Keratinocyte (primary cell): ENCODE data around the gene FASN. TPM values are rescaled to one million over a fixed set of nuclear protein-coding genes. Genes with fewer than 3 reads are reported as not detected.

ENCODE experiments used
- DNase-seq: peaks from one replicate; pipeline ENCODE4 v3.0.0-alpha.2; 2011; ENCODE audit warnings: low read depth, missing footprints, low spot score
- FAIRE-seq: peaks from 2 replicates; lab custom pipeline; 2011; peaks lifted over from hg19 to GRCh38; lab: Jason Lieb, UNC
- H2AFZ ChIP-seq: 2 replicates; pipeline ENCODE4 v1.6.0; 2012; ENCODE audit warnings: low read length, control low read depth, inconsistent platforms; ENCODE audit not compliant: control insufficient read depth
- H3K27ac ChIP-seq: 2 replicates; pipeline ENCODE4 v1.5.1; 2011; ENCODE audit warnings: low read length; ENCODE audit not compliant: control insufficient read depth, insufficient read depth
- H3K27me3 ChIP-seq: 3 replicates; pipeline ENCODE4 v1.6.0; 2011; ENCODE audit warnings: low read length; ENCODE audit not compliant: control insufficient read depth, insufficient read depth; ENCODE audit errors: extremely low read depth
- H3K36me3 ChIP-seq, 2 experiments: 2 replicates in 1 of 2; 3 replicates in 1 of 2; pipeline ENCODE4 v1.5.1; 2011; ENCODE audit warnings: low read length in 2 of 2, mild to moderate bottlenecking in 1 of 2; ENCODE audit not compliant: control insufficient read depth in 2 of 2, insufficient read depth in 2 of 2; ENCODE audit errors: extremely low read depth in 1 of 2
- H3K4me1 ChIP-seq: 3 replicates; pipeline ENCODE4 v1.5.1; 2011; ENCODE audit warnings: low read length; ENCODE audit not compliant: control insufficient read depth, insufficient read depth; ENCODE audit errors: extremely low read depth
- H3K4me2 ChIP-seq: 3 replicates; pipeline ENCODE4 v1.6.0; 2011; ENCODE audit warnings: low read depth, low read length; ENCODE audit not compliant: control insufficient read depth, insufficient read depth; ENCODE audit errors: extremely low read depth
- H3K4me3 ChIP-seq, 3 experiments: fragments of 200-600 bp in 1 of 3; sonication (generic) in 1 of 3; 2 replicates in 2 of 3; 3 replicates in 1 of 3; pipeline ENCODE4 v1.5.1; 2011 to 2016; ENCODE audit warnings: low read length in 3 of 3, mild to moderate bottlenecking in 3 of 3, control low read depth in 2 of 3, inconsistent platforms in 1 of 3, low read depth in 1 of 3, mixed read lengths in 1 of 3, mixed run types in 1 of 3, moderate library complexity in 1 of 3; ENCODE audit not compliant: control insufficient read depth in 2 of 3, insufficient read depth in 2 of 3; ENCODE audit errors: extremely low read depth in 1 of 3
- H3K79me2 ChIP-seq: 2 replicates; pipeline ENCODE4 v1.6.0; 2012; ENCODE audit warnings: low read length; ENCODE audit not compliant: control insufficient read depth, insufficient read depth
- H3K9ac ChIP-seq: 3 replicates; pipeline ENCODE4 v1.6.0; 2011; ENCODE audit warnings: low read length; ENCODE audit not compliant: control insufficient read depth, insufficient read depth; ENCODE audit errors: extremely low read depth
- H3K9me1 ChIP-seq: 3 replicates; pipeline ENCODE4 v1.6.0; 2011; ENCODE audit warnings: low read length; ENCODE audit not compliant: control insufficient read depth, insufficient read depth; ENCODE audit errors: extremely low read depth
- H3K9me3 ChIP-seq: 2 replicates; pipeline ENCODE4 v1.5.1; 2012; ENCODE audit warnings: low read depth, low read length; ENCODE audit not compliant: control insufficient read depth
- H4K20me1 ChIP-seq: 3 replicates; pipeline ENCODE4 v1.6.0; 2011; ENCODE audit warnings: low read length; ENCODE audit not compliant: control insufficient read depth, insufficient read depth; ENCODE audit errors: extremely low read depth
- CTCF ChIP-seq, 3 experiments: IDR thresholded peaks in 1 of 3; conservative IDR thresholded peaks in 1 of 3; optimal IDR thresholded peaks in 1 of 3; 2 replicates in 2 of 3; 3 replicates in 1 of 3; pipeline versions ENCODE3 to v1.5.1; 2011; ENCODE audit warnings: low read length in 3 of 3, mild to moderate bottlenecking in 3 of 3, moderate library complexity in 2 of 3, control low read depth in 1 of 3, inconsistent platforms in 1 of 3; ENCODE audit not compliant: insufficient read depth in 2 of 3; ENCODE audit errors: extremely low read depth in 1 of 3
- EZH2 ChIP-seq: IDR thresholded peaks from one replicate; pipeline ENCODE4 v1.6.1; 2012; ENCODE audit warnings: inconsistent platforms, mild to moderate bottlenecking, low read length, moderate library complexity
- dilution Hi-C: fragments of 300-500 bp; cut with MboI; formaldehyde crosslinking; loops from one replicate; pipeline ENCODE4 v1.7.0; 2020; ENCODE audit warnings: low sequenced_read_pairs; ENCODE audit not compliant: extremely low pct_ligation_motif_present
- polyA plus RNA-seq, 5 experiments: library from polyadenylated mRNA; depleted of rRNA in 3 of 5; stranded (reverse) in 3 of 5; stranded (forward) in 1 of 5; unstranded in 1 of 5; fragments of >200 nt; gene quantifications; 1 replicate in 1 of 5; 2 replicates in 3 of 5; 3 replicates in 1 of 5; pipeline versions ENCODE4 v1.2.1 to v1.2.3, GENCODE V29; 2011 to 2012; ENCODE audit warnings: missing spikeins in 2 of 5, low read depth in 1 of 5, low replicate concordance in 1 of 5

The FASN gene
- polyA plus RNA-seq, 1 donor (not counting 4 experiments of a cell fraction or from before 2014, with no cell fraction given), result 44.7 TPM

DNA sequence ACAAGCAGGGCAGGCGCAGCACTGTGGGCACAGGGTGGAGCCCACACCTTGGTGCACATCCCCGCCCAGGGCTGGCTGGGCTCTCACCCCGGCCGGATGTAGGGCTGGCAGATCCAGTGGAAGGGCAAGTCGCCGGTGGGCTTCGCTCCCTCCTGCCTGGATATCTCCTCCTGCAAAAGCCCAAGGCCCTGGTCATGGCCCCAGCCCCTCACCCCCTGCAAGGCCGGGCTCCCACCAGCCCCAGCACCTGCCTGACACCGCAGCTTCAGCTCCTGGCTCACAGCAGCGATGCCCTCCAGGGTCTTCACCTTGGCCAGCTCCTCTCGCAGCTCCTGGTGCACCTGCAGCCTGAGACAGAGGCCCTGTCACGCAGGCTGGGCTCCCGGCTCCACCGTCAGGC, 37.4 kb downstream of the FASN start:
- TF ChIP-seq EZH2, result no peak
- TF ChIP-seq CTCF (optimal IDR thresholded peaks at IDR 0.05 in 1 of 3, IDR thresholded peaks at IDR 0.05 in 1 of 3, conservative IDR thresholded peaks at IDR 0.05 in 1 of 3; ENCODE audit: extremely low read depth in 1 of 3, insufficient read depth in 2 of 3, low read length in 3 of 3), result no peak
- H3K36me3 ChIP-seq, result peaks cover 35 to 36% of the 10 kb centered on the region in 2 experiments
- H3K9ac ChIP-seq, result no peak overlapping the region
- H3K4me1 ChIP-seq, result peaks cover 7% of the 10 kb centered on the region
- dilution Hi-C loops, result no loop called here
- H3K4me3 ChIP-seq, result no peak overlapping the region
- no peak overlapping the region for H3K27ac ChIP-seq
- FAIRE-seq (no peak), DNase-seq (no peak)
- H3K27me3 ChIP-seq, result no peaks in the 10 kb centered on the region
- no peaks in the 10 kb centered on the region for H3K9me3 ChIP-seq
- H3K79me2 ChIP-seq, result peaks cover 20% of the 10 kb centered on the region
- peaks cover 9% of the 10 kb centered on the region for H4K20me1 ChIP-seq
- no peak overlapping the region for H2AFZ ChIP-seq
- H3K9me1 ChIP-seq, result no peaks in the 10 kb centered on the region
- H3K4me2 ChIP-seq, result no peak overlapping the region

DNA sequence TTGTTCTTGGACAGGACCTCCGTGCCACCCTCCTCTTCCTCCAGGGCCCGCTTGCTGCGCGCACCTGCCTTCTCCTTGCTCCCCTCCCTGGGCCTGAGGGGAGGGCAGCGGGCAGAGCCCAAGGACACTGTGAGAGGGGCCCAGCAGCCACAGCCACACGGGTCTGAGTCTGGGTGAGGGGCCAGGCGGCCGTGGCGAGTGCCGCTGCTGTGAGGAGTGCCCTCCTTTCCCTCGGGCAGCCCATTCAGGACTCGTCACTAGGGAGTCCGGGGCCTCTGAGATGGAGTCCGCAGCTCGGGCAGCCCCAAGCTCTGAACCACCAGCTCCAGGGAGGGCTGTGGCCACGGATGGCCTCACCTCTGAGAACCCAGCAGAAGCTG, 38.0 kb downstream of the FASN start:
- H3K9ac ChIP-seq, result no peak overlapping the region
- dilution Hi-C loops, result no loop called here
- DNase-seq (no peak), FAIRE-seq (no peak)
- no peaks in the 10 kb centered on the region for H3K27me3 ChIP-seq
- H3K4me2 ChIP-seq, result no peak overlapping the region
- no peak for TF ChIP-seq EZH2
- H3K27ac ChIP-seq, result no peak overlapping the region
- H3K4me3 ChIP-seq, result no peak overlapping the region
- H4K20me1 ChIP-seq, result peaks cover 9% of the 10 kb centered on the region
- H3K79me2 ChIP-seq, result peaks cover 17% of the 10 kb centered on the region
- no peak overlapping the region for H2AFZ ChIP-seq
- H3K9me1 ChIP-seq, result no peaks in the 10 kb centered on the region
- no peaks in the 10 kb centered on the region for H3K9me3 ChIP-seq
- peaks cover 39 to 40% of the 10 kb centered on the region in 2 experiments for H3K36me3 ChIP-seq
- peaks cover 7% of the 10 kb centered on the region for H3K4me1 ChIP-seq
